Measurements from ENCODE around the gene AFG1L. TPM values are rescaled to one million over a fixed set of nuclear protein-coding genes. Genes with fewer than 3 reads are reported as not detected.

AFG1L gene
- total RNA-seq, 4 donors from 2014 or later = 2.8 to 10.5 (median 3.9) TPM

DNA sequence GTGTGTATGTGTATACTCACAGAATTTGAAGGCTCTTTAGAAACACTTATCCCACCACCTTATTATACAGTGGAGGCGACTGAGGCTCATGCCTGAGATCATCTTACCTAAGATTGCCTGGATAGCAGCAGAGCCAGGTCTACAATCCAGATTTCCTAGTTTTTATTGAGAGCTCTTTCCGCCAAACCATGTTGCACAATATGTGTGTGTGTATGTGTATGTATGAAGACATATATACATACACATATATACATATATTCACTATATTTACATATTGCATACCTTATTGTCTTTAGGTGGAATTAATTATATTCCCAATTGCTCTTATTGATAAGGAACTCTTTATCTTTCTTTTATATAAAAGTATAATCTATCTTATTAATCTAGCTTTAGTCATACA, 130.6 kb downstream of the AFG1L start:
- 93 to 100% methylated on average over 2 of the region's 2 CpGs for WGBS, 2 donors
- H3K27ac ChIP-seq = no peak overlapping the region
- no peaks in the 10 kb centered on the region for H3K9me3 ChIP-seq
- no peaks in the 10 kb centered on the region for H3K4me1 ChIP-seq
- TF ChIP-seq, protein P1, sequence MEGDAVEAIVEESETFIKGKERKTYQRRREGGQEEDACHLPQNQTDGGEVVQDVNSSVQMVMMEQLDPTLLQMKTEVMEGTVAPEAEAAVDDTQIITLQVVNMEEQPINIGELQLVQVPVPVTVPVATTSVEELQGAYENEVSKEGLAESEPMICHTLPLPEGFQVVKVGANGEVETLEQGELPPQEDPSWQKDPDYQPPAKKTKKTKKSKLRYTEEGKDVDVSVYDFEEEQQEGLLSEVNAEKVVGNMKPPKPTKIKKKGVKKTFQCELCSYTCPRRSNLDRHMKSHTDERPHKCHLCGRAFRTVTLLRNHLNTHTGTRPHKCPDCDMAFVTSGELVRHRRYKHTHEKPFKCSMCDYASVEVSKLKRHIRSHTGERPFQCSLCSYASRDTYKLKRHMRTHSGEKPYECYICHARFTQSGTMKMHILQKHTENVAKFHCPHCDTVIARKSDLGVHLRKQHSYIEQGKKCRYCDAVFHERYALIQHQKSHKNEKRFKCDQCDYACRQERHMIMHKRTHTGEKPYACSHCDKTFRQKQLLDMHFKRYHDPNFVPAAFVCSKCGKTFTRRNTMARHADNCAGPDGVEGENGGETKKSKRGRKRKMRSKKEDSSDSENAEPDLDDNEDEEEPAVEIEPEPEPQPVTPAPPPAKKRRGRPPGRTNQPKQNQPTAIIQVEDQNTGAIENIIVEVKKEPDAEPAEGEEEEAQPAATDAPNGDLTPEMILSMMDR (IDR thresholded peaks at IDR 0.05) = no peak
- no peak for TF ChIP-seq POLR2A (IDR thresholded peaks at IDR 0.05)
- no peaks in the 10 kb centered on the region for H3K36me3 ChIP-seq
- DNase-seq = no peak
- no peak overlapping the region for H3K4me3 ChIP-seq
- H3K27me3 ChIP-seq = no peaks in the 10 kb centered on the region
- intact Hi-C loops (cut with DNase I) = no loop called here

DNA sequence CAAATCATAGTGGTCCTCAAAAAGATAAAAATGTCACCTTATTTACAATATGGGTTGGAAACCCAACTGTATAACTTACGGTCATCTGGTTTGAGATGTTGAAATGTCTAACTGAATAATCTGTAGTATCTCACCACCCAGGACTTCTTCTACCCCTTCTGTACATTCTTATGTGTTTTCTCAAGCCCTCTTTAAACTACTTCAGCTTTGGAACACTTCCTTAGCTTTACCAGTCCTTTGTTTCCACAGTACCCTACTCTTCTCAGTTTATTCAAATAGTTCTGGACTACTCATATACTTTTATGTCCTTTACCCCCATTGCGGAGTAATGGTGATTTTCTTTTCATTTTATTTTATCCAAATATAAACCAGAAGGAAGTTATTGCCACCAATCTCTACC, 137.3 kb downstream of the AFG1L start:
- no peak overlapping the region for H3K27ac ChIP-seq
- TF ChIP-seq, protein P1 (IDR thresholded peaks at IDR 0.05) = no peak
- TF ChIP-seq POLR2A (IDR thresholded peaks at IDR 0.05) = no peak
- whole genome bisulfite sequencing, 2 donors = 91 to 98% methylated on average over 2 of the region's 2 CpGs
- no peak for DNase-seq
- intact Hi-C loops (cut with DNase I) = no loop called here
- H3K4me3 ChIP-seq = no peak overlapping the region
- no peaks in the 10 kb centered on the region for H3K36me3 ChIP-seq
- H3K9me3 ChIP-seq = no peaks in the 10 kb centered on the region
- no peaks in the 10 kb centered on the region for H3K27me3 ChIP-seq
- no peaks in the 10 kb centered on the region for H3K4me1 ChIP-seq

DNA sequence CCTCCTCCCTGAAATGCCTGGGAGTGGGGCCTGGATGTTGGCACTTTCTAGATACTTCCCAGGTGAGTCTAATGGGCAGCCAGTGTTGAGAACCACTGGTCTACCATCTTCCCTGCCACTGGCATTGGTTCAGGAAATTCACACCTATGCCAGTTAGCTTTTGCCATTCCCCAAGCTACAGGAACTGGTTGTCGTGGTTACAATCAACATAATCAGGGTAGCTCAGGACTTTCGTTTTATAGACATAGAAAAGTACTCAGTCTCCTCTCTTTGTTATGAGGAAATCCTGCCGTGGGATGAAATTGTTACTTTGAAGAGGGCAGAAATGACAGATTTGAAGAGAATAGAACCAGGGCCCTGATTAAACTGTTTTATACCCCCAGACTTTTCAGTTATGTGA, 137.9 kb downstream of the AFG1L start:
- Histone ChIP-seq H3K27ac (no peak overlapping the region), H3K4me1 (peaks cover 0 to 2% (median 0%) of the 10 kb centered on the region in 3 donors), H3K4me3 (no peak overlapping the region), H3K9me3 (no peaks in the 10 kb centered on the region), H3K27me3 (no peaks in the 10 kb centered on the region), H3K36me3 (no peaks in the 10 kb centered on the region)
- no peak for DNase-seq
- intact Hi-C loops (cut with DNase I) = no loop called here
- TF ChIP-seq, protein P1 (IDR thresholded peaks at IDR 0.05) = no peak
- TF ChIP-seq POLR2A (IDR thresholded peaks at IDR 0.05) = no peak
- 58 to 61% methylated on average over 3 of the region's 3 CpGs for WGBS, 2 donors

DNA sequence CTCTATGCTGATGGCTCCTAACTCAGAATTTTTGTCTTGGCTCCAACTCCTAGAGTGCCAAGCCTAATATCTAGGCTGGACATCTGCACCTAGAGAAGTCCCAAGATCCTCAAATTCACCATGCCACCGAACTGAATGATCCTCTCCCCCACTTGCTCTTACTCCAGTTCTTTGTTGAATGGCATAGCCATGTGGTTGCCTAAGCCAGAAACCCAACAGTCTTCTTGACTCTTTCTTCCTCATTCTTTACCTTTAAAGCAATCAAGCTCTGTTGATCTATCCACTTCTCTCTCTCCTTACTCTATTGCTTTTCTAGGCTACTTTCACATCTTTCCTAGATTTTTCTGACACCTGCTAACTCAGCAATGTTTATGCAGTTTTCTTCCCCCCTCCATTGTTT, 139.4 kb downstream of the AFG1L start:
- no peak overlapping the region for H3K4me3 ChIP-seq
- H3K27ac ChIP-seq = no peak overlapping the region
- H3K27me3 ChIP-seq = no peaks in the 10 kb centered on the region
- no peak for DNase-seq
- TF ChIP-seq, protein P1 (IDR thresholded peaks at IDR 0.05) = no peak
- WGBS, 2 donors = 72 to 96% methylated on average over 1 of the region's 1 CpG
- intact Hi-C loops (cut with DNase I) = no loop called here
- H3K9me3 ChIP-seq = no peaks in the 10 kb centered on the region
- H3K4me1 ChIP-seq = peaks cover 0 to 7% (median 6%) of the 10 kb centered on the region in 3 donors
- H3K36me3 ChIP-seq = no peaks in the 10 kb centered on the region

DNA sequence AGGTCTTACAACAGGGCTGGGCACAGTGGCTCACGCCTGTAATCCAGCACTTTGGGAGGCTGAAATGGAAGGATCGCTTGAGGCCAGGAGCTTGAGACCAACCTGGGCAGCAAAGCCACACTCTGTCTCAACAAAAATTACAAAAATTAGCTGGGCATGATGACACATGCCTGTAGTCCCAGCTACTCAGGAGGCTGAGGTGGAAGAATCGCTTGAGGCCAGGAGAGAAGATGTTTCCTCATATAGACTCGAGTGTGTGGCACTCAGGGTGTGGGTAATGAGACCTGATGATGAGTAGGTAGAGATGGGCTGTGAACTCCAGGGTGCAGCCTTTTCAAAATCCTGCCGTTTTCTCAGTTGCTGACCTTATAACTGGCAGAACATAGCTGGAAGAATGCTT, 140.5 kb downstream of the AFG1L start:
- no peaks in the 10 kb centered on the region for H3K36me3 ChIP-seq
- H3K9me3 ChIP-seq = no peaks in the 10 kb centered on the region
- no peak for TF ChIP-seq POLR2A (IDR thresholded peaks at IDR 0.05)
- TF ChIP-seq, protein P1 (IDR thresholded peaks at IDR 0.05) = no peak
- H3K4me1 ChIP-seq = peaks cover 0 to 7% (median 6%) of the 10 kb centered on the region in 3 donors
- no peak for DNase-seq
- no peaks in the 10 kb centered on the region for H3K27me3 ChIP-seq
- H3K4me3 ChIP-seq = no peak overlapping the region
- intact Hi-C loops (cut with DNase I) = no loop called here
- no peak overlapping the region for H3K27ac ChIP-seq
- WGBS, 2 donors = 60 to 67% methylated on average over 3 to 5 of the region's 5 CpGs
